GM23248 (cell line): ENCODE results near the gene HOXD13. TPM values are rescaled to one million over a fixed set of nuclear protein-coding genes. Genes with fewer than 3 reads are reported as not detected.

ENCODE experiments used
- DNase-seq: peaks from one replicate; pipeline ENCODE4 v3.0.0-alpha.2; 2015
- H2AFZ ChIP-seq: fragments of 200-600 bp; sonication (generic); 2 replicates; pipeline ENCODE4 v1.6.1; 2016; ENCODE audit warnings: antibody characterized with exemption
- H3F3A ChIP-seq: fragments of 200-600 bp; sonication (generic); 2 replicates; pipeline ENCODE4 v1.6.1; 2016; ENCODE audit warnings: mild to moderate bottlenecking, antibody characterized with exemption, mixed run types; ENCODE audit not compliant: insufficient read depth
- H3K27ac ChIP-seq: fragments of 200-600 bp; sonication (generic); 2 replicates; pipeline ENCODE4 v1.5.1; 2016; ENCODE audit warnings: mild to moderate bottlenecking
- H3K27me3 ChIP-seq: fragments of 200-600 bp; sonication (generic); replicated peaks from 2 replicates; pipeline ENCODE4 v1.6.1; 2016; ENCODE audit warnings: mild to moderate bottlenecking; ENCODE audit not compliant: insufficient read depth
- H3K36me3 ChIP-seq: fragments of 200-600 bp; sonication (generic); 2 replicates; pipeline ENCODE4 v1.6.1; 2016; ENCODE audit warnings: low read depth, mild to moderate bottlenecking
- H3K4me1 ChIP-seq: fragments of 200-600 bp; sonication (generic); 2 replicates; pipeline ENCODE4 v1.6.1; 2016; ENCODE audit warnings: mild to moderate bottlenecking; ENCODE audit not compliant: insufficient read depth
- H3K4me2 ChIP-seq: fragments of 200-600 bp; sonication (generic); one replicate; pipeline ENCODE4 v1.6.1; 2016; ENCODE audit warnings: mild to moderate bottlenecking; ENCODE audit not compliant: unreplicated experiment
- H3K4me3 ChIP-seq: fragments of 200-600 bp; sonication (generic); 2 replicates; pipeline ENCODE4 v1.5.1; 2016; ENCODE audit warnings: mild to moderate bottlenecking
- H3K79me2 ChIP-seq: fragments of 200-600 bp; sonication (generic); 2 replicates; pipeline ENCODE4 v1.6.1; 2016; ENCODE audit warnings: mild to moderate bottlenecking; ENCODE audit not compliant: insufficient read depth
- H3K9ac ChIP-seq: fragments of 200-600 bp; sonication (generic); 2 replicates; pipeline ENCODE4 v1.6.1; 2016; ENCODE audit warnings: mild to moderate bottlenecking
- H3K9me2 ChIP-seq: fragments of 200-600 bp; sonication (generic); 2 replicates; pipeline ENCODE4 v1.6.1; 2016; ENCODE audit warnings: mixed run types, mild to moderate bottlenecking, moderate library complexity; ENCODE audit not compliant: insufficient read depth
- H3K9me3 ChIP-seq: fragments of 200-600 bp; sonication (generic); one replicate; pipeline ENCODE4 v1.6.1; 2017; ENCODE audit warnings: low read depth
- H4K20me1 ChIP-seq: fragments of 200-600 bp; sonication (generic); 2 replicates; pipeline ENCODE4 v1.6.0; 2016; ENCODE audit not compliant: insufficient read depth
- EZH2 ChIP-seq: fragments of 200-600 bp; sonication (generic); IDR thresholded peaks from 2 replicates; pipeline ENCODE4 v1.6.1; 2018; ENCODE audit warnings: antibody characterized with exemption, mild to moderate bottlenecking; ENCODE audit not compliant: insufficient read depth, poor library complexity, severe bottlenecking
- EZH2phosphoT487 ChIP-seq: fragments of 200-600 bp; sonication (generic); IDR thresholded peaks from 2 replicates; pipeline ENCODE4 v1.6.1; 2018; ENCODE audit warnings: antibody characterized with exemption, moderate library complexity, mild to moderate bottlenecking, low read depth; ENCODE audit not compliant: insufficient read depth
- WGBS, 2 experiments: methylation state at CpG; one replicate each; pipeline ENCODE4 v1.1.6; 2015 to 2017; ENCODE audit warnings: low lambda C conversion rate in 2 of 2, low coverage in 1 of 2; ENCODE audit errors: missing lambda C conversion rate in 2 of 2; 5-methylcytosine and 5-hydroxymethylcytosine counted together
- in situ Hi-C: fragments of 300-500 bp; cut with MboI; formaldehyde crosslinking; loops from 2 replicates; pipeline ENCODE4 v1.15.0; 2020
- polyA plus RNA-seq: library from polyadenylated mRNA; unstranded; fragments of >200 nt; fragmentation: Nextera tagmentation; extraction: Ambion mirVana; gene quantifications from 2 replicates; pipeline ENCODE4 v1.2.1, GENCODE V29; 2016
- total RNA-seq: library from RNA; depleted of rRNA; stranded (reverse); fragments of >200 nt; shearing (Covaris generic); gene quantifications from 2 replicates; pipeline ENCODE4 v1.2.3, GENCODE V29; 2014

The HOXD13 gene
- total and polyA plus RNA-seq, 2 experiments from 2014 or later, result 2.4 to 3.8 TPM

DNA sequence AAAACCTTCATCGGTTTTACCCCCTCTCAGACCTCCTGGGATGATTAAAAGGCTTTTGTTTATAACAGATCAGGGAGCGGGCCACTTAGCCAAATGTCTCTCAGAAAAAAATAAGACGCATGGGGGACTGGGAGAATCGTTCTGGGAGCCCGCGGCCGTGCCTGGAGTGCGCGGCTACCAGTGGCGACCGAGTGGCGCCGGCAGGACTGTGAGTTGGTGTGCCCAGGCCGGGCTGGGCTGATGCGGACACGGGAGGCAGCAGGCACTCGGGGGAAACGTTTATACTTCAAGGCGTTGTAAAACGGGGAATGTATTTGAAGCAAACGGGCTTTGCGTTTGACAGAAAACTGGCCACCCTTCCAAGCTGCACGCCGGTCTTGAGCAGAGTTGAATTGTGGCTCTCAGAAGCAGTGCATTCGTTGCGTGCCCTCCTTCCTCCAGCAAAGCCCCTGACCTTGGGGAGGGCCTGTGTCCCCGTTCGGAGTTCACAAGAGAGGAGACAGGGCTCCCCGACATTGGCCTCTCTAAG, 19.4 kb downstream of the HOXD13 start:
- peaks cover 19% of the 10 kb centered on the region for H3F3A ChIP-seq
- H4K20me1 ChIP-seq, result no peaks in the 10 kb centered on the region
- TF ChIP-seq EZH2 (no peak), EZH2phosphoT487 (no peak)
- in situ Hi-C loops, result loop anchor here (25.0 kb wide), 1 partner anchor 1625 kb away; no protein-coding TSS in a partner anchor
- peak overlapping the region; percentile 95 for H3K4me2 ChIP-seq
- no peaks in the 10 kb centered on the region; the same call in 1 of the 2 replicates for H3K4me1 ChIP-seq
- DNase-seq, result peak; percentile 56
- H3K9me3 ChIP-seq, result no peaks in the 10 kb centered on the region
- H3K36me3 ChIP-seq, result peaks cover 15% of the 10 kb centered on the region
- H3K9me2 ChIP-seq, result no peaks in the 10 kb centered on the region
- WGBS, 2 experiments, result 39 to 62% methylated on average over 29 of the region's 29 CpGs
- H3K9ac ChIP-seq, result peak overlapping the region; percentile 89
- H3K27me3 ChIP-seq, result no peaks in the 10 kb centered on the region
- peak overlapping the region; percentile 70 for H3K4me3 ChIP-seq
- H3K79me2 ChIP-seq, result peaks cover 96% of the 10 kb centered on the region
- no peak overlapping the region for H2AFZ ChIP-seq
- peak overlapping the region; percentile 88 for H3K27ac ChIP-seq

GRCh38 chr2:176112375-176113302, 20.1 kb downstream of the HOXD13 start:
- peaks cover 98% of the 10 kb centered on the region for H3K79me2 ChIP-seq
- H3K9me2 ChIP-seq, result no peaks in the 10 kb centered on the region
- DNase-seq, result peak; percentile 51
- H3K36me3 ChIP-seq, result peaks cover 15% of the 10 kb centered on the region
- in situ Hi-C loops, result loop anchor here (25.0 kb wide), 1 partner anchor 1625 kb away; no protein-coding TSS in a partner anchor
- 37 to 46% methylated on average over 39 to 40 of the region's 40 CpGs for WGBS, 2 experiments
- H3K9ac ChIP-seq, result peak overlapping the region; percentile 89
- H3K9me3 ChIP-seq, result no peaks in the 10 kb centered on the region
- H3K4me2 ChIP-seq, result peak overlapping the region; percentile 95
- no peaks in the 10 kb centered on the region for H4K20me1 ChIP-seq
- TF ChIP-seq EZH2phosphoT487, result no peak
- no peak for TF ChIP-seq EZH2
- no peaks in the 10 kb centered on the region for H3K27me3 ChIP-seq
- H3K27ac ChIP-seq, result peak overlapping the region; percentile 88
- H2AFZ ChIP-seq, result no peak overlapping the region
- no peaks in the 10 kb centered on the region; the same call in 1 of the 2 replicates for H3K4me1 ChIP-seq
- peaks cover 21% of the 10 kb centered on the region for H3F3A ChIP-seq
- peak overlapping the region; percentile 70 for H3K4me3 ChIP-seq

DNA sequence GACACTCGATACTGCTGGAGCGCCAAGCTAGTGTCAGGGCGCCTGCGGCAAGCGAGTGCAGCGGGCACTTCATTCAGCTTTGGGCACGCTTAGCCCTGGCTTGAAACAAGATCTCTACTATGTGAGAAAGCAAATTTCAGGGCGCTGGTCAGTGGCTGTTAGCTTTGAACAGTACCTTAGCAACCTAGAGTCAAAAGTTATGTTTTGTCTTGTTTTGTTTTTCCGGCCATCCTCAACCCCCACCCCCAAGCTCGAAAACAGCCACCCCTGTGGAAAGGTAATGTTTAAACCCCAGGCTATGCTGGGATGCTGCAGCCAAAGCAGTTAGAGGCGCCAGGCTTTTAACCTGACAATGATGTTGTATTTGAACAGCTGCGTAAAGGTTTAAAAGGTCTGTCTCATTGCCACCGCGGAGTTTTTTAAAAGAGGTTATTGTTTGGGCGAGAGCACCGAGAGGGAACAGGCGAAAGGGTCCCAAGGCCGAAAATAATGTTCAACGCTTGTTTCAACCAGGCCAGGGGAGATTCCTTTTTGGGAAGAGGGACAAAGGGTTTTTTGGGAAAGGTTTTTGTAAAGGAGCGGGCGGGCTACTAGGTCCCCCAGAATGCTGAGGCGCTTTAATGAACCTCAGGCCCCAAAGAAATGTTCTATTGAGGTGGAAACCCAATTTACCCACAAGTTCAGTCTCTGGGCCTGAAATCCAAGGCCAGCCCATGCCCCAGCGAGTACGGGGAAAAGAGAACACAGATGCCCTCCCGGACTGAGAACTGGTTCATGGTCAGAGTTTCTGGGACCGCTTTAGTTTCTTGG, 21.8 kb downstream of the HOXD13 start:
- Histone ChIP-seq H3K36me3 (peaks cover 19% of the 10 kb centered on the region), H3K4me3 (peak overlapping the region; percentile 70), H3K4me2 (peak overlapping the region; percentile 95), H3K79me2 (peaks cover 100% of the 10 kb centered on the region), H3K4me1 (no peaks in the 10 kb centered on the region; the same call in 1 of the 2 replicates), H2AFZ (no peak overlapping the region), H4K20me1 (no peaks in the 10 kb centered on the region), H3K9me2 (no peaks in the 10 kb centered on the region), H3F3A (peaks cover 17% of the 10 kb centered on the region), H3K9me3 (no peaks in the 10 kb centered on the region), H3K27me3 (no peaks in the 10 kb centered on the region), H3K27ac (peak overlapping the region; percentile 88), H3K9ac (peak overlapping the region; percentile 89)
- in situ Hi-C loops, result loop anchor here (25.0 kb wide), 1 partner anchor 1623 kb away; no protein-coding TSS in a partner anchor
- TF ChIP-seq EZH2phosphoT487 (no peak), EZH2 (no peak)
- peak; percentile 69 for DNase-seq
- 56 to 58% methylated on average over 26 of the region's 26 CpGs for WGBS, 2 experiments
